ENCODE data around the gene USP5. TPM values are rescaled to one million over a fixed set of nuclear protein-coding genes. Genes with fewer than 3 reads are reported as not detected.

USP5 gene
- 107 and 113 TPM in 2 replicates for total RNA-seq (2014; rRNA removed)
- percentile 67 among the genes with signal in this experiment for Bru-seq, nascent RNA
- BruChase-seq, experiment 1, labeled RNA remaining after a 6-hour chase = percentile 82 among the genes with signal in this experiment
- BruChase-seq, experiment 2, labeled RNA remaining after a 2-hour chase = percentile 72 among the genes with signal in this experiment
- long read RNA-seq, transcript USP5-201 (20 exons, 3,181 nt) = minor isoform, 10 of 210 reads
- long read RNA-seq, transcript USP5-202 (20 exons, 3,083 nt) = major isoform, 145 of 210 reads
- long read RNA-seq, partial matches to known transcripts = 27 of 210 reads
- long read RNA-seq, other reads (novel, unspliced or antisense) = 25 of 210 reads

- H3K27ac ChIP-seq (ENCODE audit: low read length) = peak within 1 kb of the TSS; percentile 61
- DNase-seq = peak; percentile 98
- peaks cover 21% of the 10 kb centered on the region; the same call in 1 of the 2 replicates for H3K36me3 ChIP-seq (ENCODE audit: low read depth, low read length)
- CTCF ChIA-PET = interaction anchor here (0.5 to 1.7 kb wide), 5 partner anchors 16 to 97 kb away, joined by 4 to 12 read pairs (median 4); partner anchors contain the start of gene SPSB2
- no peaks in the 10 kb centered on the region for H3F3A ChIP-seq (ENCODE audit: low read length, unreplicated experiment)
- H3K79me2 ChIP-seq (ENCODE audit: low read length) = peaks cover 55% of the 10 kb centered on the region
- peak; percentile 77 for ATAC-seq
- H3K9me2 ChIP-seq (replicated peaks; ENCODE audit: low read length) = no peaks in the 10 kb centered on the region
- H4K20me1 ChIP-seq (ENCODE audit: low read length) = no peaks in the 10 kb centered on the region
- TF ChIP-seq CTCF (conservative IDR thresholded peaks at IDR 0.05; ENCODE audit: low read depth, low read length) = no peak
- no peak for TF ChIP-seq EZH2 (IDR thresholded peaks at IDR 0.05; ENCODE audit: low read length, unreplicated experiment)
- TF ChIP-seq EZH2phosphoT487 (IDR thresholded peaks at IDR 0.05; ENCODE audit: borderline replicate concordance, low read length) = no peak
- H3K4me1 ChIP-seq (ENCODE audit: insufficient read depth, low read length) = peaks cover 23% of the 10 kb centered on the region
- peak within 1 kb of the TSS; percentile 99 for H3K4me2 ChIP-seq (ENCODE audit: low read length)
- peak within 1 kb of the TSS; percentile 79 for H3K9ac ChIP-seq (ENCODE audit: low read length)
- TSS peak; percentile 80 for BruUV-seq (replicated peaks)
- POLR2A ChIA-PET (ENCODE audit: unreplicated experiment) = interaction anchor here (0.5 to 0.6 kb wide), 6 partner anchors 18 to 163 kb away, joined by 3 to 13 read pairs (median 4); partner anchors contain the start of genes PTMS and ZNF384
- intact Hi-C loops (cut with micrococcal nuclease) = loop anchor here (5.0 kb wide), 2 partner anchors 100 to 155 kb away; partner anchors contain the start of gene MLF2
- H3K9me3 ChIP-seq (ENCODE audit: low read length) = no peaks in the 10 kb centered on the region
- peak within 1 kb of the TSS; percentile 86 for H3K4me3 ChIP-seq (ENCODE audit: low read length)
- no peaks in the 10 kb centered on the region for H3K27me3 ChIP-seq (ENCODE audit: low read length)
- peak within 1 kb of the TSS; percentile 98 for H2AFZ ChIP-seq (ENCODE audit: low read length)
Observed at GRCh38 chr12:6851921-6852650, at the start of gene USP5. Gene USP5, plus strand, starts transcription at chr12:6852150. Its CDS starts 30 bp downstream, at chr12:6852180.

GRCh38 chr12:6807170-6807569 is 44.8 kb upstream of the USP5 start:
- ATAC-seq (peak; percentile 67; the same call in 1 of the 2 replicates), DNase-seq (peak; percentile 43)
- no peaks in the 10 kb centered on the region for H3K79me2 ChIP-seq (ENCODE audit: low read length)
- no peak overlapping the region for H3K9ac ChIP-seq (ENCODE audit: low read length)
- no peaks in the 10 kb centered on the region for H3K4me1 ChIP-seq (ENCODE audit: insufficient read depth, low read length)
- ChIA-PET CTCF (no interaction called here), POLR2A (ENCODE audit: unreplicated experiment) (interaction anchor here (0.7 kb wide), 1 partner anchor 44 kb away, joined by 3 read pairs; no protein-coding TSS in a partner anchor)
- intact Hi-C loops (cut with micrococcal nuclease) = no loop called here
- no peaks in the 10 kb centered on the region for H3K36me3 ChIP-seq (ENCODE audit: low read depth, low read length)
- BruUV-seq (replicated peaks) = no TSS peak
- no peaks in the 10 kb centered on the region for H3K9me3 ChIP-seq (ENCODE audit: low read length)
- H3K4me3 ChIP-seq (ENCODE audit: low read length) = no peak overlapping the region
- no peak overlapping the region for H3K27ac ChIP-seq (ENCODE audit: low read length)
- no peaks in the 10 kb centered on the region for H3K27me3 ChIP-seq (ENCODE audit: low read length)
- TF ChIP-seq EZH2 (IDR thresholded peaks at IDR 0.05; ENCODE audit: low read length, unreplicated experiment) = no peak
- no peaks in the 10 kb centered on the region for H3K9me2 ChIP-seq (replicated peaks; ENCODE audit: low read length)
- no peak overlapping the region for H3K4me2 ChIP-seq (ENCODE audit: low read length)
- no peaks in the 10 kb centered on the region for H4K20me1 ChIP-seq (ENCODE audit: low read length)
- H3F3A ChIP-seq (ENCODE audit: low read length, unreplicated experiment) = no peaks in the 10 kb centered on the region
- H2AFZ ChIP-seq (ENCODE audit: low read length) = no peak overlapping the region

GRCh38 chr12:6809056-6809455 is 42.9 kb upstream of the USP5 start:
- no peak for TF ChIP-seq CTCF (conservative IDR thresholded peaks at IDR 0.05; ENCODE audit: low read depth, low read length)
- no peak for TF ChIP-seq EZH2 (IDR thresholded peaks at IDR 0.05; ENCODE audit: low read length, unreplicated experiment)
- TF ChIP-seq EZH2phosphoT487 (IDR thresholded peaks at IDR 0.05; ENCODE audit: borderline replicate concordance, low read length) = no peak
- H3K9ac ChIP-seq (ENCODE audit: low read length) = no peak overlapping the region
- no peaks in the 10 kb centered on the region for H3K27me3 ChIP-seq (ENCODE audit: low read length)
- no peaks in the 10 kb centered on the region for H3K4me1 ChIP-seq (ENCODE audit: insufficient read depth, low read length)
- DNase-seq (no peak), ATAC-seq (no peak)
- no peak overlapping the region for H2AFZ ChIP-seq (ENCODE audit: low read length)
- no peaks in the 10 kb centered on the region for H3K9me2 ChIP-seq (replicated peaks; ENCODE audit: low read length)
- no peaks in the 10 kb centered on the region for H4K20me1 ChIP-seq (ENCODE audit: low read length)
- no peak overlapping the region for H3K4me2 ChIP-seq (ENCODE audit: low read length)
- no peaks in the 10 kb centered on the region for H3F3A ChIP-seq (ENCODE audit: low read length, unreplicated experiment)
- ChIA-PET CTCF (no interaction called here), POLR2A (ENCODE audit: unreplicated experiment) (no interaction called here)
- H3K27ac ChIP-seq (ENCODE audit: low read length) = no peak overlapping the region
- BruUV-seq (replicated peaks) = no TSS peak
- intact Hi-C loops (cut with micrococcal nuclease) = no loop called here
- no peak overlapping the region for H3K4me3 ChIP-seq (ENCODE audit: low read length)
- no peaks in the 10 kb centered on the region for H3K9me3 ChIP-seq (ENCODE audit: low read length)
- no peaks in the 10 kb centered on the region for H3K36me3 ChIP-seq (ENCODE audit: low read depth, low read length)
- no peaks in the 10 kb centered on the region for H3K79me2 ChIP-seq (ENCODE audit: low read length)

All from PC-3 (cell line).